Transverse colon (tissue), 3 donors: Measurements from ENCODE around the gene RAB20.
"Not testable (repeated sequence)": the region's sequence is repeated elsewhere in the genome, so short reads cannot be mapped to it uniquely, and the experiment has no call there.

ENCODE experiments used
- EP300 ChIP-seq: sonication (generic); formaldehyde crosslinking; IDR thresholded peaks from one replicate; pipeline ENCODE4 v1.6.1; 2017; ENCODE audit warnings: antibody characterized with exemption, low read depth
- POLR2A ChIP-seq: fragments of 450-650 bp; IDR thresholded peaks from one replicate; pipeline ENCODE4 v1.6.1; 2016; ENCODE audit warnings: antibody characterized with exemption, mild to moderate bottlenecking, moderate library complexity
- TF ChIP-seq, protein P1 (sequence below), 5 experiments: fragments of 200-600 bp in 3 of 5; fragments of 450-650 bp in 2 of 5; sonication (generic) in 3 of 5; IDR thresholded peaks; 1 replicate in 2 of 5; 2 replicates in 3 of 5; pipeline ENCODE4 v1.5.1; 2016 to 2017; ENCODE audit warnings: antibody characterized with exemption in 5 of 5, inconsistent platforms in 3 of 5, mild to moderate bottlenecking in 2 of 5, moderate library complexity in 1 of 5

DNA sequence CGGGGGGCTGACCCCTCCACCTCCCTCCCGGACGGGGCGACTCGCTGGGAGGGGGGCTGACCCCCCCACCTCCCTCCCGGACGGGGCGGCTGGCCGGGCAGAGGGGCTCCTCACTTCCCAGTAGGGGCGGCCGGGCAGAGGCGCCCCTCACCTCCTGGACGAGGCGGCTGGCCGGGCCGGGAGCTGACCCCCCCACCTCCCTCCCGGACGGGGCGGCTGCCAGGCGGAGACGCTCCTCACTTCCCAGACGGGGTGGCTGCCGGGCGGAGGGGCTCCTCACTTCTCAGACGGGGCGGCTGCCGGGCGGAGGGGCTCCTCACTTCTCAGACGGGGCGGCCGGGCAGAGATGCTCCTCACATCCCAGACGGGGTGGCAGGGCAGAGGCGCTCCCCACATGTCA lies 44.8 kb upstream of the RAB20 start:
- TF ChIP-seq, protein P1, sequence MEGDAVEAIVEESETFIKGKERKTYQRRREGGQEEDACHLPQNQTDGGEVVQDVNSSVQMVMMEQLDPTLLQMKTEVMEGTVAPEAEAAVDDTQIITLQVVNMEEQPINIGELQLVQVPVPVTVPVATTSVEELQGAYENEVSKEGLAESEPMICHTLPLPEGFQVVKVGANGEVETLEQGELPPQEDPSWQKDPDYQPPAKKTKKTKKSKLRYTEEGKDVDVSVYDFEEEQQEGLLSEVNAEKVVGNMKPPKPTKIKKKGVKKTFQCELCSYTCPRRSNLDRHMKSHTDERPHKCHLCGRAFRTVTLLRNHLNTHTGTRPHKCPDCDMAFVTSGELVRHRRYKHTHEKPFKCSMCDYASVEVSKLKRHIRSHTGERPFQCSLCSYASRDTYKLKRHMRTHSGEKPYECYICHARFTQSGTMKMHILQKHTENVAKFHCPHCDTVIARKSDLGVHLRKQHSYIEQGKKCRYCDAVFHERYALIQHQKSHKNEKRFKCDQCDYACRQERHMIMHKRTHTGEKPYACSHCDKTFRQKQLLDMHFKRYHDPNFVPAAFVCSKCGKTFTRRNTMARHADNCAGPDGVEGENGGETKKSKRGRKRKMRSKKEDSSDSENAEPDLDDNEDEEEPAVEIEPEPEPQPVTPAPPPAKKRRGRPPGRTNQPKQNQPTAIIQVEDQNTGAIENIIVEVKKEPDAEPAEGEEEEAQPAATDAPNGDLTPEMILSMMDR (IDR thresholded peaks at IDR 0.05) = not testable (repeated sequence)
- TF ChIP-seq POLR2A, EP300: not testable (repeated sequence)
